ENCODE results near the gene KIF12.
"Not testable (repeated sequence)": the region's sequence is repeated elsewhere in the genome, so short reads cannot be mapped to it uniquely, and the experiment has no call there.

KIF12 gene

GRCh38 chr9:114134827-114135396, 35.8 kb upstream of the KIF12 start:
- H3K27ac ChIP-seq = peak overlapping the region in 1 of 11 experiments; percentile 12; a peak in 1 of 22 replicates
- no peaks in the 10 kb centered on the region for H3K36me3 ChIP-seq
- no peak overlapping the region for H3K4me2 ChIP-seq
- peaks cover 0 to 43% (median 33%) of the 10 kb centered on the region in 10 experiments; a peak in 15 of 20 replicates for H3K4me1 ChIP-seq
- no peaks in the 10 kb centered on the region for H3K27me3 ChIP-seq
- no peak overlapping the region for H3K4me3 ChIP-seq
- H4K20me1 ChIP-seq = no peaks in the 10 kb centered on the region
- H3K9me3 ChIP-seq (replicated peaks in 1 of 11) = no peaks in the 10 kb centered on the region
- TF ChIP-seq Cebpa-rat (IDR thresholded peaks at IDR 0.05) = no peak
- H3K9ac ChIP-seq = no peak overlapping the region

GRCh38 chr9:114132550-114132918, 33.4 kb upstream of the KIF12 start:
- no peaks in the 10 kb centered on the region for H4K20me1 ChIP-seq
- H3K36me3 ChIP-seq = no peaks in the 10 kb centered on the region
- H3K27ac ChIP-seq = peak overlapping the region in 4 of 11 experiments; percentile 56 to 70 (median 64); a peak in 8 of 22 replicates
- H3K4me2 ChIP-seq = peak overlapping the region in 9 of 11 experiments; percentile 19 to 73 (median 65); a peak in 17 of 22 replicates
- peaks cover 0 to 38% (median 27%) of the 10 kb centered on the region in 10 experiments; a peak in 15 of 20 replicates for H3K4me1 ChIP-seq
- no peak for TF ChIP-seq Cebpa-rat (IDR thresholded peaks at IDR 0.05)
- no peaks in the 10 kb centered on the region for H3K27me3 ChIP-seq
- no peak overlapping the region for H3K4me3 ChIP-seq
- H3K9ac ChIP-seq = peak overlapping the region in 4 of 11 experiments; percentile 23 to 43 (median 26); a peak in 2 of 22 replicates
- H3K9me3 ChIP-seq (replicated peaks in 1 of 11) = peaks cover 3 to 8% (median 5%) of the 10 kb centered on the region in 11 experiments; a peak in 20 of 22 replicates

GRCh38 chr9:114131808-114132549, 32.9 kb upstream of the KIF12 start:
- no peak for TF ChIP-seq Cebpa-rat (IDR thresholded peaks at IDR 0.05)
- H4K20me1 ChIP-seq = no peaks in the 10 kb centered on the region
- no peak overlapping the region for H3K4me3 ChIP-seq
- peak overlapping the region in 4 of 11 experiments; percentile 23 to 43 (median 26); a peak in 3 of 22 replicates for H3K9ac ChIP-seq
- H3K4me2 ChIP-seq = peak overlapping the region in 9 of 11 experiments; percentile 19 to 73 (median 65); a peak in 16 of 22 replicates
- H3K9me3 ChIP-seq (replicated peaks in 1 of 11) = peaks cover 7 to 14% (median 10%) of the 10 kb centered on the region in 11 experiments; a peak in 21 of 22 replicates
- no peaks in the 10 kb centered on the region for H3K36me3 ChIP-seq
- H3K27me3 ChIP-seq = no peaks in the 10 kb centered on the region
- H3K4me1 ChIP-seq = peaks cover 0 to 38% (median 27%) of the 10 kb centered on the region in 10 experiments; a peak in 15 of 20 replicates
- H3K27ac ChIP-seq = peak overlapping the region in 4 of 11 experiments; percentile 56 to 70 (median 64); a peak in 8 of 22 replicates

- TF ChIP-seq Cebpa-rat (IDR thresholded peaks at IDR 0.05) = no peak
- no peak overlapping the region for H3K4me3 ChIP-seq
- peak overlapping the region in 1 of 11 experiments; percentile 71; a peak in 1 of 22 replicates for H3K4me2 ChIP-seq
- H3K9ac ChIP-seq = no peak overlapping the region
- peaks cover 7 to 17% (median 12%) of the 10 kb centered on the region in 11 experiments; a peak in 21 of 22 replicates for H3K9me3 ChIP-seq (replicated peaks in 1 of 11)
- peaks cover 0 to 48% (median 36%) of the 10 kb centered on the region in 10 experiments; a peak in 15 of 20 replicates for H3K4me1 ChIP-seq
- H4K20me1 ChIP-seq = no peaks in the 10 kb centered on the region
- H3K27ac ChIP-seq = no peak overlapping the region
- H3K27me3 ChIP-seq = no peaks in the 10 kb centered on the region
- no peaks in the 10 kb centered on the region for H3K36me3 ChIP-seq
These were observed 31.7 kb upstream of the KIF12 start for GRCh38 chr9:114130624-114131277.

GRCh38 chr9:114130141-114130540, 31.0 kb upstream of the KIF12 start:
- Histone ChIP-seq H3K9ac (no peak overlapping the region), H3K4me2 (no peak overlapping the region), H3K27me3 (no peaks in the 10 kb centered on the region), H3K9me3 (replicated peaks in 1 of 11) (peaks cover 7 to 17% (median 12%) of the 10 kb centered on the region in 11 experiments; a peak in 21 of 22 replicates), H3K36me3 (no peaks in the 10 kb centered on the region), H4K20me1 (no peaks in the 10 kb centered on the region), H3K27ac (no peak overlapping the region), H3K4me3 (no peak overlapping the region), H3K4me1 (peaks cover 0 to 49% (median 37%) of the 10 kb centered on the region in 10 experiments; a peak in 15 of 20 replicates)
- TF ChIP-seq Cebpa-rat (IDR thresholded peaks at IDR 0.05) = no peak

- Histone ChIP-seq H3K9me3 (replicated peaks in 1 of 11) (peaks cover 7 to 17% (median 12%) of the 10 kb centered on the region in 11 experiments; a peak in 21 of 22 replicates), H3K4me1 (peaks cover 0 to 42% (median 34%) of the 10 kb centered on the region in 10 experiments; a peak in 15 of 20 replicates)
- H3K36me3 ChIP-seq, H3K27me3 ChIP-seq, H4K20me1 ChIP-seq, H3K9ac ChIP-seq, H3K4me2 ChIP-seq, H3K27ac ChIP-seq, H3K4me3 ChIP-seq: not testable (repeated sequence)
These were observed 29.7 kb upstream of the KIF12 start for GRCh38 chr9:114128759-114129158.

GRCh38 chr9:114126247-114127060, 27.4 kb upstream of the KIF12 start:
- no peak for TF ChIP-seq Cebpa-rat (IDR thresholded peaks at IDR 0.05)

GRCh38 chr9:114125476-114126013, 26.5 kb upstream of the KIF12 start:
- Histone ChIP-seq H3K4me2 (peak overlapping the region in 5 of 11 experiments; percentile 15 to 28 (median 20); a peak in 3 of 22 replicates), H3K9me3 (replicated peaks in 1 of 11) (peaks cover 7 to 17% (median 12%) of the 10 kb centered on the region in 11 experiments; a peak in 21 of 22 replicates), H4K20me1 (no peaks in the 10 kb centered on the region), H3K36me3 (no peaks in the 10 kb centered on the region), H3K27ac (no peak overlapping the region), H3K4me1 (peaks cover 0 to 12% (median 9%) of the 10 kb centered on the region in 10 experiments; a peak in 10 of 20 replicates), H3K9ac (no peak overlapping the region), H3K4me3 (no peak overlapping the region), H3K27me3 (no peaks in the 10 kb centered on the region)
- TF ChIP-seq Cebpa-rat (IDR thresholded peaks at IDR 0.05) = no peak

More at GRCh38 chr9:114126247-114127060, 27.4 kb upstream of the KIF12 start:
- Histone ChIP-seq H3K9me3 (replicated peaks in 1 of 11) (peaks cover 7 to 17% (median 12%) of the 10 kb centered on the region in 11 experiments; a peak in 21 of 22 replicates), H3K4me2 (peak overlapping the region in 7 of 11 experiments; percentile 6 to 28 (median 18); a peak in 6 of 22 replicates), H3K27ac (no peak overlapping the region), H3K4me1 (peaks cover 0 to 18% (median 11%) of the 10 kb centered on the region in 10 experiments; a peak in 14 of 20 replicates), H3K4me3 (no peak overlapping the region), H4K20me1 (no peaks in the 10 kb centered on the region), H3K27me3 (no peaks in the 10 kb centered on the region), H3K9ac (no peak overlapping the region), H3K36me3 (no peaks in the 10 kb centered on the region)

Measured in BLaER1 treated with 17β-estradiol and CSF1 and Interleukin-3, amounts not matched to agents 10 nM and 100 nM (cell line).